OCI-LY1 (cell line): ENCODE results near the gene SEPTIN2.
"Not testable (repeated sequence)": the region's sequence is repeated elsewhere in the genome, so short reads cannot be mapped to it uniquely, and the experiment has no call there.

ENCODE experiments used
- H2AFZ ChIP-seq: fragments of 200-600 bp; sonication (generic), shearing (Covaris generic); 2 replicates; pipeline ENCODE4 v1.6.0; 2014; ENCODE audit warnings: antibody characterized with exemption, mild to moderate bottlenecking, low read length
- H3F3A ChIP-seq: fragments of 200-600 bp; sonication (generic), shearing (Covaris generic); 2 replicates; pipeline ENCODE4 v1.6.0; 2014; ENCODE audit warnings: mild to moderate bottlenecking, antibody characterized with exemption, low read length, moderate library complexity; ENCODE audit not compliant: insufficient read depth
- H3K27ac ChIP-seq: fragments of 200-600 bp; sonication (generic); 2 replicates; pipeline ENCODE4 v1.5.1; 2014; ENCODE audit warnings: low read length, mixed run types, mild to moderate bottlenecking, low read depth; ENCODE audit not compliant: poor library complexity, severe bottlenecking
- H3K27me3 ChIP-seq: fragments of 200-600 bp; sonication (generic); 2 replicates; pipeline ENCODE4 v1.6.0; 2014; ENCODE audit warnings: antibody characterized with exemption, mild to moderate bottlenecking, low read length, moderate library complexity; ENCODE audit not compliant: insufficient read depth
- H3K36me3 ChIP-seq: fragments of 200-600 bp; sonication (generic); 2 replicates; pipeline ENCODE4 v1.6.1; 2014; ENCODE audit warnings: mild to moderate bottlenecking, antibody characterized with exemption, low read length, moderate library complexity, mixed read lengths; ENCODE audit not compliant: insufficient read depth
- H3K4me1 ChIP-seq: fragments of 200-600 bp; sonication (generic); 2 replicates; pipeline ENCODE4 v1.5.1; 2014; ENCODE audit warnings: mild to moderate bottlenecking, low read length, moderate library complexity; ENCODE audit not compliant: insufficient read depth, severe bottlenecking
- H3K4me2 ChIP-seq: fragments of 200-600 bp; sonication (generic), shearing (Covaris generic); 2 replicates; pipeline ENCODE4 v1.6.1; 2014; ENCODE audit warnings: low read length
- H3K4me3 ChIP-seq: fragments of 200-600 bp; sonication (generic); 2 replicates; pipeline ENCODE4 v1.5.1; 2014; ENCODE audit warnings: low read length, low read depth, mild to moderate bottlenecking, mixed read lengths; ENCODE audit not compliant: poor library complexity, severe bottlenecking
- H3K79me2 ChIP-seq: fragments of 200-600 bp; shearing (Covaris generic); 2 replicates; pipeline ENCODE4 v1.6.1; 2016; ENCODE audit warnings: mixed run types, low read length, mixed read lengths; ENCODE audit not compliant: insufficient read depth
- H3K9ac ChIP-seq: fragments of 200-600 bp; sonication (generic), shearing (Covaris generic); 2 replicates; pipeline ENCODE4 v1.6.1; 2014; ENCODE audit warnings: mild to moderate bottlenecking, low read length, mixed read lengths
- H3K9me2 ChIP-seq: fragments of 200-600 bp; sonication (generic), shearing (Covaris generic); 2 replicates; pipeline ENCODE4 v1.6.1; 2014; ENCODE audit warnings: low read depth, mild to moderate bottlenecking, low read length, mixed read lengths
- H3K9me3 ChIP-seq: fragments of 200-600 bp; shearing (Covaris generic); 2 replicates; pipeline ENCODE4 v1.6.1; 2014; ENCODE audit warnings: low read length, mixed read lengths
- H4K20me1 ChIP-seq: fragments of 200-600 bp; sonication (generic), shearing (Covaris generic); 2 replicates; pipeline ENCODE4 v1.6.0; 2016; ENCODE audit warnings: mild to moderate bottlenecking, low read length; ENCODE audit not compliant: insufficient read depth
- EZH2 ChIP-seq: fragments of 200-600 bp; sonication (generic), shearing (Covaris generic); IDR thresholded peaks from 2 replicates; pipeline ENCODE4 v1.8.0; 2017; ENCODE audit warnings: borderline replicate concordance, mixed run types, mild to moderate bottlenecking, antibody characterized with exemption, low read length, moderate library complexity, mixed read lengths
- TF ChIP-seq, protein P1 (sequence below): fragments of 200-600 bp; sonication (generic), shearing (Covaris generic); IDR thresholded peaks from 2 replicates; pipeline ENCODE4 v1.5.1; 2017; ENCODE audit warnings: mild to moderate bottlenecking, antibody characterized with exemption, low read length, moderate library complexity, mixed read lengths

Gene SEPTIN2

DNA sequence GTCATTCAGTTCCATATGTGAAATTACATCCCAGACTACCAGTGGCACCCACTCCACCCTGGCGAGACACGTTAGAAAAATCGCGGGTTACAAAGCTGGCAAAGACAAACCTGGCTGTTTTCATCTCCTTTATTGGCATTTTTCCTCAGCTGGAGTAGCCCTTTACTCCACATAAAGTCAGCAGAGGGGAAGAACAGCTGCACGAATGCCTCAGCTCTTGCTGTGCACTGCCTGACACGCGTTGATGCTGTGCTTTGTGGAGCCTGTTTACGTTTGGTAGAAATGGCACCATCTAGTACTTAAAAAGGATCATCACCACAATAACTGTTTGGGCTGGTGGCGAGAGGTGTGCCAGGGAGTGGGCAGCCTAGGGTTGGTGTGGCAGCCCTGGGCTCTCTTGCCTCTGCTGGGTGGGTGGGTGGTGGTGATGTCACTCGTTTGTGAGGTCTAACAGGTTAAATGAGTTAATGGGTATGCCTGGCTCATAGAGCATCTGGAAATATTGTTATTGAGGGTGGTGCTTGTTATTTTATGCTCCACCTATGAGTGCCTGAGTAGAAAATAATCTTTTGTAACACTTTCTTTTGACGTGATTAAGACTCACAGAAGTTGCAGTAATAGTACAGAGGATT, 56.8 kb downstream of the SEPTIN2 start:
- Histone ChIP-seq H2AFZ (no peak overlapping the region), H3K36me3 (peaks cover 9% of the 10 kb centered on the region), H3K9me2 (no peaks in the 10 kb centered on the region), H3F3A (no peaks in the 10 kb centered on the region), H3K27ac (no peak overlapping the region), H3K27me3 (no peaks in the 10 kb centered on the region), H3K79me2 (no peaks in the 10 kb centered on the region), H3K4me1 (peaks cover 26% of the 10 kb centered on the region), H3K4me2 (no peak overlapping the region), H3K9me3 (no peaks in the 10 kb centered on the region), H3K9ac (no peak overlapping the region), H3K4me3 (no peak overlapping the region), H4K20me1 (no peaks in the 10 kb centered on the region)
- TF ChIP-seq, protein P1, sequence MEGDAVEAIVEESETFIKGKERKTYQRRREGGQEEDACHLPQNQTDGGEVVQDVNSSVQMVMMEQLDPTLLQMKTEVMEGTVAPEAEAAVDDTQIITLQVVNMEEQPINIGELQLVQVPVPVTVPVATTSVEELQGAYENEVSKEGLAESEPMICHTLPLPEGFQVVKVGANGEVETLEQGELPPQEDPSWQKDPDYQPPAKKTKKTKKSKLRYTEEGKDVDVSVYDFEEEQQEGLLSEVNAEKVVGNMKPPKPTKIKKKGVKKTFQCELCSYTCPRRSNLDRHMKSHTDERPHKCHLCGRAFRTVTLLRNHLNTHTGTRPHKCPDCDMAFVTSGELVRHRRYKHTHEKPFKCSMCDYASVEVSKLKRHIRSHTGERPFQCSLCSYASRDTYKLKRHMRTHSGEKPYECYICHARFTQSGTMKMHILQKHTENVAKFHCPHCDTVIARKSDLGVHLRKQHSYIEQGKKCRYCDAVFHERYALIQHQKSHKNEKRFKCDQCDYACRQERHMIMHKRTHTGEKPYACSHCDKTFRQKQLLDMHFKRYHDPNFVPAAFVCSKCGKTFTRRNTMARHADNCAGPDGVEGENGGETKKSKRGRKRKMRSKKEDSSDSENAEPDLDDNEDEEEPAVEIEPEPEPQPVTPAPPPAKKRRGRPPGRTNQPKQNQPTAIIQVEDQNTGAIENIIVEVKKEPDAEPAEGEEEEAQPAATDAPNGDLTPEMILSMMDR, result no peak
- no peak for TF ChIP-seq EZH2

DNA sequence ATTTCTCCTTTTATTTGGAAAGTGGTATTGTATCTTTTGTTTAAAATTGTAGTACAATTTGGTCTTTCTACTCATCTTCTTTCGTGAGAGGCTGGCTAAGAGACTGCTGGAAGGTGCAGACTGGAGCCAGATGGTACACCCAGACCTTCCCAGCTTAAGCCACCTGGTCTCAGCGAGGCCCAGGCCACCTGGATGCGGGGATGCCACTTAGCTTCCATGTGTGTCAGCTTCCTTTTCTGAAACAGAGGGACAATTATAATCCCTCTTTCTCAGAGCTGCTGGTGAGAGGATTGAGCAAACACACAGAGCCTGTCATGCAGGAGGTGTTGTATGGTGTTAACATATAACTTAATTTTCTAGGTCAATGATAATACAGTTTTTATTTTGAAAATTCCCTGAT, 57.7 kb downstream of the SEPTIN2 start:
- H3K36me3 ChIP-seq, result peaks cover 9% of the 10 kb centered on the region
- H3K9me3 ChIP-seq, result no peaks in the 10 kb centered on the region
- H3K9me2 ChIP-seq, result no peaks in the 10 kb centered on the region
- H3K9ac ChIP-seq, result no peak overlapping the region
- peaks cover 26% of the 10 kb centered on the region for H3K4me1 ChIP-seq
- TF ChIP-seq, protein P1, result no peak
- no peak for TF ChIP-seq EZH2
- H3K4me2 ChIP-seq, result no peak overlapping the region
- no peak overlapping the region for H3K27ac ChIP-seq
- no peaks in the 10 kb centered on the region for H3F3A ChIP-seq
- no peaks in the 10 kb centered on the region for H4K20me1 ChIP-seq
- no peaks in the 10 kb centered on the region for H3K27me3 ChIP-seq
- H3K4me3 ChIP-seq, result no peak overlapping the region
- H2AFZ ChIP-seq, result no peak overlapping the region
- H3K79me2 ChIP-seq, result no peaks in the 10 kb centered on the region

DNA sequence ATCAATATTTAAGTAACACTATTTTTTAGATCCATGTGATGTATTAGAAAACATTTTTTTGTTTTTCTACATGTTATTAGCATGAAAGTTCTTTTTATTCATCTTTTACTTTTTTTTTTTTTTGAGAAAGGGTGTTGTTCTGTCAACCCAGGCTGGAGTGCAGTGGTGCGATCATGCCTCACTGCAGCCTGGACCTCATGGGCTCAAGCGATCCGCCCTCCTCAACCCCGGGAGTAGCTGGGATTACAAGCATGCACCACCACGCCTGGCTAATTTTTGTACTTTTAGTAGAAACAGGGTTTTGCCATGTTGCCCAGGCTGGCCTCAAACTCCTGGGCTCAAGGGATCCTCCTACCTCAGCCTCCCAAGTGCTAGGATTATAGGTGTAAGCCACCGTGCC, 58.2 kb downstream of the SEPTIN2 start:
- not testable (repeated sequence) for H3K36me3 ChIP-seq, H3K9me3 ChIP-seq
- H3K4me1 ChIP-seq, result peaks cover 26% of the 10 kb centered on the region

DNA sequence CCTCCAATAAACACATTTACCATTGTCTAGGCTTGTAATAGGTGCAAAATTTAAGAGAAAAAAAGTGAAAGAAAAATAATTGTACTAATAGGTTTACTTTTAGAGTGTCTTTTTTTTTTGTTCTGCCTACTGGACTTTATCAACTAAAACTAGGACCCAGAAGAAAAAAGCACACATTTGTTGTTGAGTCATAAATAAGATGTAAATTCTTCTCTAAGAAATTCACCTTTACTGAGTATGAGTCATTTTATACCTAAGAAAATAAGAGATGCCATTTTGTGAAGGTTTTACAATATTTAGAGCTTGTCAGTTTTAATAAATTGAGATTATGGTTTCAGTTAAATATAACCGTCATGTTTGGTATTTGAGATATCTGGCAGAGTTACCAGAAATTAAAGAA, 59.6 kb downstream of the SEPTIN2 start:
- H3K79me2 ChIP-seq, result no peaks in the 10 kb centered on the region
- no peak overlapping the region for H3K4me2 ChIP-seq

More for the DNA sequence above, 58.2 kb downstream of the SEPTIN2 start:
- not testable (repeated sequence) for H3K79me2 ChIP-seq, H4K20me1 ChIP-seq, H3F3A ChIP-seq, H3K9me2 ChIP-seq, H3K9ac ChIP-seq, H3K4me2 ChIP-seq, H3K27ac ChIP-seq, H2AFZ ChIP-seq, H3K4me3 ChIP-seq, H3K27me3 ChIP-seq

More for the DNA sequence above, 59.6 kb downstream of the SEPTIN2 start:
- Histone ChIP-seq H3K9me2 (no peaks in the 10 kb centered on the region), H3K4me3 (no peak overlapping the region), H2AFZ (no peak overlapping the region), H3K9me3 (no peaks in the 10 kb centered on the region), H3K4me1 (peaks cover 26% of the 10 kb centered on the region), H3F3A (no peaks in the 10 kb centered on the region), H4K20me1 (no peaks in the 10 kb centered on the region), H3K27ac (no peak overlapping the region), H3K36me3 (peaks cover 9% of the 10 kb centered on the region), H3K9ac (no peak overlapping the region), H3K27me3 (no peaks in the 10 kb centered on the region)
- TF ChIP-seq, protein P1, result no peak
- TF ChIP-seq EZH2, result no peak
